ENCODE data around the gene CISH. TPM values are rescaled to one million over a fixed set of nuclear protein-coding genes. Genes with fewer than 3 reads are reported as not detected.
A peak's percentile ranks its signal among the peaks of the same experiment; 100 is the strongest.

The CISH gene
- total and polyA plus RNA-seq, 9 of the 15 experiments (the other 6 are each of a cell fraction or from before 2014, with no cell fraction given) = 1.7 to 47.7 (median 18.3) TPM

DNA sequence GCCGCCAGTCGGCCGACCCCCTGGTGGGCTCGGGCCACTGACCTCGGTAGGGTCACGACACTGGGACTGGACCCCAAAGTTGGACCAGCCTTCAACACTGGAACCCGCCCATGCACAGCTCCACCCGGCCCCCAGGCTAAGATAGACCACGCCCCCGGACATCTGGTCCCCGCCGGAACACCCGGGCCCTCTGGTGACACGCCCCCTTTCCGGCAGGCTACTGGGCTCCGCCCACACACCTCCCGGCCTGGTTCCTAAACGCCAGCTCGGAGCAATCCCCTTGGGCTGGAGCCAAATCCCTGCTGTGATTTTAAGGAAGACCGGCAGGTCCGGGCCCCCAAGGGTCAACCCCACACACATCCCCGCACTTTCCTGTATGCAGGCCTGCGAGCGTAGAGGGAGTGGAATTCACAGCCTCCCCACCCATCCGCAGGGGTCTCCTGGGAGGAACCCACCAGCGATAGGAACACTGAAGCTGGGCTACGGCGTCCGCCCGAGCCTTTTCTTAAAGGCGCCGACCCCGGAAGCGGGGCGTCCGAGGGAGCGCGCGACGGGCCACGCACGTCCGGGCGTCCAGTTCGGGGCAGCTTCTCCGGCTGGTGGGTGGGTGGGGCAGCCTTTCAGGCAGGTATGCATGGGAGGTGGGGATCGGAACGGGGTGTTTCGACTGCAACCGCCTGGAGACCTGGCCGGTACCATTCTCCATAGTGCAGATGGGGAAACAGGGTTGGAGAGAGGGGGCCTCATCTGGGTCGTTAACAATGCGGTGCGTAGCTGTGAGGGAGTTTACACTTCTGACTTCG lies 42.4 kb downstream of the CISH start, which contains the start of gene HEMK1 (continued):
- TF ChIP-seq, protein P1, sequence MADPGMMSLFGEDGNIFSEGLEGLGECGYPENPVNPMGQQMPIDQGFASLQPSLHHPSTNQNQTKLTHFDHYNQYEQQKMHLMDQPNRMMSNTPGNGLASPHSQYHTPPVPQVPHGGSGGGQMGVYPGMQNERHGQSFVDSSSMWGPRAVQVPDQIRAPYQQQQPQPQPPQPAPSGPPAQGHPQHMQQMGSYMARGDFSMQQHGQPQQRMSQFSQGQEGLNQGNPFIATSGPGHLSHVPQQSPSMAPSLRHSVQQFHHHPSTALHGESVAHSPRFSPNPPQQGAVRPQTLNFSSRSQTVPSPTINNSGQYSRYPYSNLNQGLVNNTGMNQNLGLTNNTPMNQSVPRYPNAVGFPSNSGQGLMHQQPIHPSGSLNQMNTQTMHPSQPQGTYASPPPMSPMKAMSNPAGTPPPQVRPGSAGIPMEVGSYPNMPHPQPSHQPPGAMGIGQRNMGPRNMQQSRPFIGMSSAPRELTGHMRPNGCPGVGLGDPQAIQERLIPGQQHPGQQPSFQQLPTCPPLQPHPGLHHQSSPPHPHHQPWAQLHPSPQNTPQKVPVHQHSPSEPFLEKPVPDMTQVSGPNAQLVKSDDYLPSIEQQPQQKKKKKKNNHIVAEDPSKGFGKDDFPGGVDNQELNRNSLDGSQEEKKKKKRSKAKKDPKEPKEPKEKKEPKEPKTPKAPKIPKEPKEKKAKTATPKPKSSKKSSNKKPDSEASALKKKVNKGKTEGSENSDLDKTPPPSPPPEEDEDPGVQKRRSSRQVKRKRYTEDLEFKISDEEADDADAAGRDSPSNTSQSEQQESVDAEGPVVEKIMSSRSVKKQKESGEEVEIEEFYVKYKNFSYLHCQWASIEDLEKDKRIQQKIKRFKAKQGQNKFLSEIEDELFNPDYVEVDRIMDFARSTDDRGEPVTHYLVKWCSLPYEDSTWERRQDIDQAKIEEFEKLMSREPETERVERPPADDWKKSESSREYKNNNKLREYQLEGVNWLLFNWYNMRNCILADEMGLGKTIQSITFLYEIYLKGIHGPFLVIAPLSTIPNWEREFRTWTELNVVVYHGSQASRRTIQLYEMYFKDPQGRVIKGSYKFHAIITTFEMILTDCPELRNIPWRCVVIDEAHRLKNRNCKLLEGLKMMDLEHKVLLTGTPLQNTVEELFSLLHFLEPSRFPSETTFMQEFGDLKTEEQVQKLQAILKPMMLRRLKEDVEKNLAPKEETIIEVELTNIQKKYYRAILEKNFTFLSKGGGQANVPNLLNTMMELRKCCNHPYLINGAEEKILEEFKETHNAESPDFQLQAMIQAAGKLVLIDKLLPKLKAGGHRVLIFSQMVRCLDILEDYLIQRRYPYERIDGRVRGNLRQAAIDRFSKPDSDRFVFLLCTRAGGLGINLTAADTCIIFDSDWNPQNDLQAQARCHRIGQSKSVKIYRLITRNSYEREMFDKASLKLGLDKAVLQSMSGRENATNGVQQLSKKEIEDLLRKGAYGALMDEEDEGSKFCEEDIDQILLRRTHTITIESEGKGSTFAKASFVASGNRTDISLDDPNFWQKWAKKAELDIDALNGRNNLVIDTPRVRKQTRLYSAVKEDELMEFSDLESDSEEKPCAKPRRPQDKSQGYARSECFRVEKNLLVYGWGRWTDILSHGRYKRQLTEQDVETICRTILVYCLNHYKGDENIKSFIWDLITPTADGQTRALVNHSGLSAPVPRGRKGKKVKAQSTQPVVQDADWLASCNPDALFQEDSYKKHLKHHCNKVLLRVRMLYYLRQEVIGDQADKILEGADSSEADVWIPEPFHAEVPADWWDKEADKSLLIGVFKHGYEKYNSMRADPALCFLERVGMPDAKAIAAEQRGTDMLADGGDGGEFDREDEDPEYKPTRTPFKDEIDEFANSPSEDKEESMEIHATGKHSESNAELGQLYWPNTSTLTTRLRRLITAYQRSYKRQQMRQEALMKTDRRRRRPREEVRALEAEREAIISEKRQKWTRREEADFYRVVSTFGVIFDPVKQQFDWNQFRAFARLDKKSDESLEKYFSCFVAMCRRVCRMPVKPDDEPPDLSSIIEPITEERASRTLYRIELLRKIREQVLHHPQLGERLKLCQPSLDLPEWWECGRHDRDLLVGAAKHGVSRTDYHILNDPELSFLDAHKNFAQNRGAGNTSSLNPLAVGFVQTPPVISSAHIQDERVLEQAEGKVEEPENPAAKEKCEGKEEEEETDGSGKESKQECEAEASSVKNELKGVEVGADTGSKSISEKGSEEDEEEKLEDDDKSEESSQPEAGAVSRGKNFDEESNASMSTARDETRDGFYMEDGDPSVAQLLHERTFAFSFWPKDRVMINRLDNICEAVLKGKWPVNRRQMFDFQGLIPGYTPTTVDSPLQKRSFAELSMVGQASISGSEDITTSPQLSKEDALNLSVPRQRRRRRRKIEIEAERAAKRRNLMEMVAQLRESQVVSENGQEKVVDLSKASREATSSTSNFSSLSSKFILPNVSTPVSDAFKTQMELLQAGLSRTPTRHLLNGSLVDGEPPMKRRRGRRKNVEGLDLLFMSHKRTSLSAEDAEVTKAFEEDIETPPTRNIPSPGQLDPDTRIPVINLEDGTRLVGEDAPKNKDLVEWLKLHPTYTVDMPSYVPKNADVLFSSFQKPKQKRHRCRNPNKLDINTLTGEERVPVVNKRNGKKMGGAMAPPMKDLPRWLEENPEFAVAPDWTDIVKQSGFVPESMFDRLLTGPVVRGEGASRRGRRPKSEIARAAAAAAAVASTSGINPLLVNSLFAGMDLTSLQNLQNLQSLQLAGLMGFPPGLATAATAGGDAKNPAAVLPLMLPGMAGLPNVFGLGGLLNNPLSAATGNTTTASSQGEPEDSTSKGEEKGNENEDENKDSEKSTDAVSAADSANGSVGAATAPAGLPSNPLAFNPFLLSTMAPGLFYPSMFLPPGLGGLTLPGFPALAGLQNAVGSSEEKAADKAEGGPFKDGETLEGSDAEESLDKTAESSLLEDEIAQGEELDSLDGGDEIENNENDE (IDR thresholded peaks at IDR 0.05; ENCODE audit: low read depth, low read length) = peak; percentile 59
- TF ChIP-seq FUS (optimal IDR thresholded peaks at IDR 0.05; ENCODE audit: low read depth, low read length) = no peak
- no peak for TF ChIP-seq ZNF165 (CRISPR knock-in tag; IDR thresholded peaks at IDR 0.05; ENCODE audit: borderline replicate concordance)
- peak; percentile 83 for TF ChIP-seq POLR2G (IDR thresholded peaks at IDR 0.05; ENCODE audit: low read depth, low read length)
- TF ChIP-seq ARHGAP35 (IDR thresholded peaks at IDR 0.05; ENCODE audit: partially characterized antibody) = no peak
- TF ChIP-seq NONO (IDR thresholded peaks at IDR 0.05; ENCODE audit: low read depth in 2 of 2, low read length in 1 of 2) = no peak
- TF ChIP-seq HNRNPK (IDR thresholded peaks at IDR 0.05; ENCODE audit: low read depth, low read length, poor library complexity, severe bottlenecking) = no peak
- peak; percentile 63 for TF ChIP-seq ETV1 (tag; conservative IDR thresholded peaks at IDR 0.05; ENCODE audit: low read depth)
- TF ChIP-seq, protein P2, sequence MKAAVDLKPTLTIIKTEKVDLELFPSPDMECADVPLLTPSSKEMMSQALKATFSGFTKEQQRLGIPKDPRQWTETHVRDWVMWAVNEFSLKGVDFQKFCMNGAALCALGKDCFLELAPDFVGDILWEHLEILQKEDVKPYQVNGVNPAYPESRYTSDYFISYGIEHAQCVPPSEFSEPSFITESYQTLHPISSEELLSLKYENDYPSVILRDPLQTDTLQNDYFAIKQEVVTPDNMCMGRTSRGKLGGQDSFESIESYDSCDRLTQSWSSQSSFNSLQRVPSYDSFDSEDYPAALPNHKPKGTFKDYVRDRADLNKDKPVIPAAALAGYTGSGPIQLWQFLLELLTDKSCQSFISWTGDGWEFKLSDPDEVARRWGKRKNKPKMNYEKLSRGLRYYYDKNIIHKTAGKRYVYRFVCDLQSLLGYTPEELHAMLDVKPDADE (conservative IDR thresholded peaks at IDR 0.05; ENCODE audit: control insufficient read depth, low read depth, low read length) = 0 out of 2 replicates have a peak, but pooled peaks have one; percentile 37
- TF ChIP-seq ZNF175 (CRISPR knock-in tag; IDR thresholded peaks at IDR 0.05; ENCODE audit: low read depth) = no peak
- no peak for TF ChIP-seq ZNF124 (CRISPR knock-in tag; IDR thresholded peaks at IDR 0.05)
- TF ChIP-seq, protein P3, sequence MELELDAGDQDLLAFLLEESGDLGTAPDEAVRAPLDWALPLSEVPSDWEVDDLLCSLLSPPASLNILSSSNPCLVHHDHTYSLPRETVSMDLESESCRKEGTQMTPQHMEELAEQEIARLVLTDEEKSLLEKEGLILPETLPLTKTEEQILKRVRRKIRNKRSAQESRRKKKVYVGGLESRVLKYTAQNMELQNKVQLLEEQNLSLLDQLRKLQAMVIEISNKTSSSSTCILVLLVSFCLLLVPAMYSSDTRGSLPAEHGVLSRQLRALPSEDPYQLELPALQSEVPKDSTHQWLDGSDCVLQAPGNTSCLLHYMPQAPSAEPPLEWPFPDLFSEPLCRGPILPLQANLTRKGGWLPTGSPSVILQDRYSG (tag; conservative IDR thresholded peaks at IDR 0.05; ENCODE audit: low read depth) = no peak
- TF ChIP-seq TAL1 (IDR thresholded peaks at IDR 0.05) = no peak

Data from K562 (cell line).